Hepatocyte (in vitro differentiated cells): Measurements from ENCODE around the gene LRRK1. TPM values are rescaled to one million over a fixed set of nuclear protein-coding genes. Genes with fewer than 3 reads are reported as not detected.

Experiments
- DNase-seq: peaks from one replicate; pipeline ENCODE4 v3.0.0-alpha.2; 2016; ENCODE audit warnings: low spot score
- H2AFZ ChIP-seq: fragments of 200-600 bp; sonication (generic); 2 replicates; pipeline ENCODE4 v1.6.0; 2016; ENCODE audit warnings: antibody characterized with exemption, mild to moderate bottlenecking
- H3K27ac ChIP-seq: fragments of 200-600 bp; sonication (generic); 2 replicates; pipeline ENCODE4 v1.5.1; 2016; ENCODE audit warnings: mild to moderate bottlenecking
- H3K27me3 ChIP-seq: fragments of 200-600 bp; sonication (generic); 2 replicates; pipeline ENCODE4 v1.6.1; 2016
- H3K36me3 ChIP-seq: fragments of 200-600 bp; sonication (generic); replicated peaks from 2 replicates; pipeline ENCODE4 v1.5.1; 2016; ENCODE audit warnings: low read depth; ENCODE audit not compliant: insufficient read depth
- H3K4me1 ChIP-seq: fragments of 200-600 bp; sonication (generic); 2 replicates; pipeline ENCODE4 v1.5.1; 2016; ENCODE audit warnings: mild to moderate bottlenecking, moderate library complexity; ENCODE audit not compliant: insufficient read depth
- H3K4me2 ChIP-seq: fragments of 200-600 bp; sonication (generic); 2 replicates; pipeline ENCODE4 v1.6.0; 2016
- H3K4me3 ChIP-seq: fragments of 200-600 bp; sonication (generic); 2 replicates; pipeline ENCODE4 v1.5.1; 2016; ENCODE audit warnings: mild to moderate bottlenecking
- H3K79me2 ChIP-seq: fragments of 200-600 bp; sonication (generic); 2 replicates; pipeline ENCODE4 v1.6.0; 2017; ENCODE audit warnings: mild to moderate bottlenecking
- H3K9me2 ChIP-seq: fragments of 200-600 bp; sonication (generic); replicated peaks from 2 replicates; pipeline ENCODE4 v1.6.0; 2017; ENCODE audit warnings: mild to moderate bottlenecking; ENCODE audit not compliant: insufficient read depth
- H3K9me3 ChIP-seq: fragments of 200-600 bp; sonication (generic); 2 replicates; pipeline ENCODE4 v1.5.1; 2016; ENCODE audit warnings: low read depth, mild to moderate bottlenecking
- H4K20me1 ChIP-seq: fragments of 200-600 bp; sonication (generic); 2 replicates; pipeline ENCODE4 v1.6.0; 2016; ENCODE audit warnings: mild to moderate bottlenecking; ENCODE audit not compliant: insufficient read depth, poor library complexity, severe bottlenecking
- CTCF ChIP-seq: fragments of 200-600 bp; sonication (generic); IDR thresholded peaks from 2 replicates; pipeline ENCODE4 v1.5.1; 2016; ENCODE audit warnings: antibody characterized with exemption, mild to moderate bottlenecking; ENCODE audit not compliant: poor library complexity
- EZH2 ChIP-seq: fragments of 200-600 bp; sonication (generic); IDR thresholded peaks from 2 replicates; pipeline ENCODE4 v1.6.1; 2016; ENCODE audit warnings: antibody characterized with exemption, mild to moderate bottlenecking, borderline replicate concordance
- EZH2phosphoT487 ChIP-seq: fragments of 200-600 bp; sonication (generic); IDR thresholded peaks from one replicate; pipeline ENCODE4 v1.6.1; 2018; ENCODE audit warnings: antibody characterized with exemption, mild to moderate bottlenecking, low read depth, moderate library complexity; ENCODE audit not compliant: unreplicated experiment, severe bottlenecking
- WGBS: methylation state at CpG from one replicate; pipeline ENCODE4 v1.1.6; 2016; ENCODE audit warnings: low lambda C conversion rate; ENCODE audit errors: missing lambda C conversion rate; 5-methylcytosine and 5-hydroxymethylcytosine counted together
- polyA plus RNA-seq: library from polyadenylated mRNA; unstranded; fragments of >200 nt; fragmentation: Nextera tagmentation; extraction: Ambion mirVana; gene quantifications from 2 replicates; pipeline ENCODE4 v1.2.1, GENCODE V29; 2016
- total RNA-seq: library from RNA; depleted of rRNA; stranded (reverse); fragments of >200 nt; gene quantifications from 2 replicates; pipeline ENCODE4 v1.2.3, GENCODE V29; 2014

LRRK1 gene
- total and polyA plus RNA-seq, 2 experiments from 2014 or later = 2.1 TPM

- H3K27ac ChIP-seq = no peak overlapping the region
- H4K20me1 ChIP-seq = no peaks in the 10 kb centered on the region
- H2AFZ ChIP-seq = no peak overlapping the region
- H3K9me3 ChIP-seq = no peaks in the 10 kb centered on the region
- TF ChIP-seq CTCF (no peak), EZH2 (no peak), EZH2phosphoT487 (no peak)
- peaks cover 4% of the 10 kb centered on the region for H3K4me1 ChIP-seq
- WGBS = 75% methylated on average over 10 of the region's 10 CpGs
- no peaks in the 10 kb centered on the region for H3K9me2 ChIP-seq
- no peaks in the 10 kb centered on the region for H3K36me3 ChIP-seq
- H3K4me3 ChIP-seq = no peak overlapping the region
- H3K4me2 ChIP-seq = no peak overlapping the region
- no peak for DNase-seq
- no peaks in the 10 kb centered on the region for H3K79me2 ChIP-seq
- H3K27me3 ChIP-seq = no peaks in the 10 kb centered on the region
Measured at GRCh38 chr15:101108461-101108775, 189.3 kb downstream of the LRRK1 start.

- Histone ChIP-seq H3K27me3 (no peaks in the 10 kb centered on the region), H3K4me2 (no peak overlapping the region), H3K79me2 (no peaks in the 10 kb centered on the region), H3K9me2 (no peaks in the 10 kb centered on the region), H2AFZ (no peak overlapping the region), H3K4me1 (peaks cover 4% of the 10 kb centered on the region), H3K4me3 (no peak overlapping the region), H3K36me3 (no peaks in the 10 kb centered on the region), H3K27ac (no peak overlapping the region), H4K20me1 (no peaks in the 10 kb centered on the region), H3K9me3 (no peaks in the 10 kb centered on the region)
- DNase-seq = no peak
- TF ChIP-seq EZH2phosphoT487 (no peak), CTCF (no peak), EZH2 (no peak)
- 92% methylated on average over 7 of the region's 7 CpGs for WGBS
Measured at GRCh38 chr15:101108791-101109190, 189.6 kb downstream of the LRRK1 start.

- Histone ChIP-seq H2AFZ (no peak overlapping the region), H3K9me3 (no peaks in the 10 kb centered on the region), H3K9me2 (no peaks in the 10 kb centered on the region), H4K20me1 (no peaks in the 10 kb centered on the region), H3K27me3 (no peaks in the 10 kb centered on the region), H3K4me2 (no peak overlapping the region), H3K79me2 (no peaks in the 10 kb centered on the region), H3K27ac (no peak overlapping the region), H3K4me3 (no peak overlapping the region), H3K36me3 (no peaks in the 10 kb centered on the region), H3K4me1 (peaks cover 10% of the 10 kb centered on the region)
- no peak for DNase-seq
- TF ChIP-seq EZH2phosphoT487 (no peak), CTCF (no peak), EZH2 (no peak)
- 92% methylated on average over 22 of the region's 23 CpGs for WGBS
Measured at GRCh38 chr15:101110681-101111569, 191.8 kb downstream of the LRRK1 start.
